Neural cell (in vitro differentiated cells): Measurements from ENCODE around the gene KCNIP3. TPM values are rescaled to one million over a fixed set of nuclear protein-coding genes. Genes with fewer than 3 reads are reported as not detected.

ENCODE experiments used
- H2AFZ ChIP-seq: fragments of 200-600, 300-800 bp; sonication (generic), shearing (Covaris generic); 2 replicates; pipeline ENCODE4 v1.6.0; 2014; ENCODE audit warnings: low read depth, mild to moderate bottlenecking, antibody characterized with exemption, low read length, moderate library complexity
- H3F3A ChIP-seq: fragments of 200-600 bp; shearing (Covaris generic); 2 replicates; pipeline ENCODE4 v1.6.1; 2016; ENCODE audit warnings: mild to moderate bottlenecking, moderate library complexity, mixed read lengths, antibody characterized with exemption, low read length; ENCODE audit not compliant: insufficient read depth, poor library complexity, severe bottlenecking
- H3K27ac ChIP-seq: fragments of 200-600, 300-800 bp; sonication (generic), shearing (Covaris generic); 2 replicates; pipeline ENCODE4 v1.5.1; 2014; ENCODE audit warnings: mild to moderate bottlenecking, low read length, moderate library complexity
- H3K27me3 ChIP-seq: fragments of 300-800, 200-600 bp; sonication (generic), shearing (Covaris generic); 2 replicates; pipeline ENCODE4 v1.6.0; 2014; ENCODE audit warnings: mild to moderate bottlenecking, low read depth, low read length, moderate library complexity; ENCODE audit not compliant: insufficient read depth
- H3K36me3 ChIP-seq: fragments of 300-800, 200-600 bp; sonication (generic), shearing (Covaris generic); 2 replicates; pipeline ENCODE4 v1.5.1; 2014; ENCODE audit warnings: mild to moderate bottlenecking, antibody characterized with exemption, low read length, moderate library complexity; ENCODE audit not compliant: insufficient read depth
- H3K4me2 ChIP-seq: fragments of 300-800, 200-600 bp; sonication (generic), shearing (Covaris generic); 2 replicates; pipeline ENCODE4 v1.6.0; 2014; ENCODE audit warnings: mild to moderate bottlenecking, low read length
- H3K4me3 ChIP-seq: fragments of 300-800, 200-600 bp; sonication (generic), shearing (Covaris generic); 2 replicates; pipeline ENCODE4 v1.5.1; 2014; ENCODE audit warnings: mild to moderate bottlenecking, low read length, moderate library complexity
- H3K79me2 ChIP-seq: fragments of 200-600 bp; shearing (Covaris generic); replicated peaks from 2 replicates; pipeline ENCODE4 v1.6.0; 2014; ENCODE audit warnings: mild to moderate bottlenecking, low read length, moderate library complexity; ENCODE audit not compliant: insufficient read depth
- H3K9ac ChIP-seq: fragments of 300-800, 200-600 bp; sonication (generic), shearing (Covaris generic); 2 replicates; pipeline ENCODE4 v1.6.1; 2016; ENCODE audit warnings: mild to moderate bottlenecking, low read length, mixed read lengths
- H3K9me2 ChIP-seq: fragments of 200-600 bp; shearing (Covaris generic); 2 replicates; pipeline ENCODE4 v1.6.1; 2016; ENCODE audit warnings: mild to moderate bottlenecking, low read length, mixed read lengths; ENCODE audit not compliant: insufficient read depth
- H3K9me3 ChIP-seq: fragments of 200-600, 300-800 bp; sonication (generic), shearing (Covaris generic); 2 replicates; pipeline ENCODE4 v1.6.1; 2016; ENCODE audit warnings: mild to moderate bottlenecking, mixed run types, low read length, moderate library complexity, mixed read lengths
- H4K20me1 ChIP-seq: fragments of 200-600 bp; shearing (Covaris generic); 2 replicates; pipeline ENCODE4 v1.6.1; 2016; ENCODE audit warnings: mild to moderate bottlenecking, mixed run types; ENCODE audit not compliant: insufficient read depth
- EP300 ChIP-seq: fragments of 450-650 bp; conservative IDR thresholded peaks from 2 replicates; pipeline ENCODE4 v1.6.1; 2014; ENCODE audit warnings: antibody characterized with exemption, mild to moderate bottlenecking, moderate library complexity; ENCODE audit not compliant: poor library complexity, severe bottlenecking
- EZH2 ChIP-seq: fragments of 200-600, 300-800 bp; shearing (Covaris generic), sonication (generic); IDR thresholded peaks from 2 replicates; pipeline ENCODE4 v1.6.1; 2014; ENCODE audit warnings: antibody characterized with exemption, low read length, borderline replicate concordance, mild to moderate bottlenecking; ENCODE audit not compliant: insufficient read depth, poor library complexity, severe bottlenecking
- MXI1 ChIP-seq: fragments of 450-650 bp; conservative IDR thresholded peaks from 2 replicates; pipeline ENCODE4 v1.6.1; 2014; ENCODE audit warnings: antibody characterized with exemption, mild to moderate bottlenecking; ENCODE audit not compliant: poor library complexity, severe bottlenecking
- POLR2AphosphoS5 ChIP-seq: IDR thresholded peaks from 2 replicates; pipeline ENCODE4 v1.6.1; 2012
- RAD21 ChIP-seq: fragments of 450-650 bp; conservative IDR thresholded peaks from 2 replicates; pipeline ENCODE4 v1.6.1; 2014; ENCODE audit warnings: antibody characterized with exemption, mild to moderate bottlenecking, moderate library complexity
- SMC3 ChIP-seq: fragments of 450-650 bp; conservative IDR thresholded peaks from 2 replicates; pipeline ENCODE4 v1.6.1; 2014; ENCODE audit warnings: antibody characterized with exemption, mild to moderate bottlenecking, moderate library complexity; ENCODE audit not compliant: poor library complexity
- TAF1 ChIP-seq: IDR thresholded peaks from 2 replicates; pipeline ENCODE4 v1.6.1; 2012; ENCODE audit warnings: low read depth
- polyA plus RNA-seq: library from polyadenylated mRNA; depleted of rRNA; stranded (reverse); fragments of >200 nt; gene quantifications from 2 replicates; pipeline ENCODE4 v1.2.3, GENCODE V29; 2014
- TF ChIP-seq, protein P1 (sequence below): IDR thresholded peaks from 2 replicates; pipeline ENCODE4 v1.6.1; 2012; ENCODE audit warnings: borderline replicate concordance
- TF ChIP-seq, protein P2 (sequence below): fragments of 450-650 bp; IDR thresholded peaks from 2 replicates; pipeline ENCODE4 v1.5.1; 2014; ENCODE audit warnings: antibody characterized with exemption, mild to moderate bottlenecking, moderate library complexity; ENCODE audit not compliant: poor library complexity, severe bottlenecking

The KCNIP3 gene
- polyA plus RNA-seq, 1 donor from 2014 or later, result not detected

DNA sequence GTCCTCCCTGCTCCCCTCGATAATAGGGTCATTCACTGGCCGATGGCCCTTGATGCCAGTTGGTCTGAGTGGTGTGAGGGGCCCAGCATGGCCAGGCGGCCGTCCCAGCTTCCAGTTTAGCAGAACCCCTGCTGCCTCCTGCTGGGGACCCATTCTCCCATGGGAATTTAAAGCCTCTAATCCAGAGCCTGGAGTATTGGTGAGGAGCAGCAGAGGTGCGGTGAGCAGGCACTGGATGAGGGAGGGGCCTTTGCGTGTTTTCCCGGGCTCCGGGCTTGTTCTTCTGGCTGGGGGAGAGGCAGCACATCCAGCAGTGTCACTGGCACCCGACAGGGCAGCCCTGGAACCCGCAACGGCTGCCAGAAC, 17.4 kb downstream of the KCNIP3 start:
- Histone ChIP-seq H3K4me3 (no peak overlapping the region), H3K36me3 (no peaks in the 10 kb centered on the region), H3K27ac (no peak overlapping the region), H3K27me3 (no peaks in the 10 kb centered on the region), H2AFZ (no peak overlapping the region), H4K20me1 (no peaks in the 10 kb centered on the region), H3K9ac (no peak overlapping the region), H3K4me2 (no peak overlapping the region), H3F3A (no peaks in the 10 kb centered on the region), H3K9me2 (no peaks in the 10 kb centered on the region), H3K79me2 (no peaks in the 10 kb centered on the region), H3K9me3 (peaks cover 15% of the 10 kb centered on the region)
- TF ChIP-seq RAD21 (no peak), SMC3 (no peak), EZH2 (no peak), MXI1 (no peak), TAF1 (no peak), POLR2AphosphoS5 (no peak), EP300 (no peak)
- TF ChIP-seq, protein P1, sequence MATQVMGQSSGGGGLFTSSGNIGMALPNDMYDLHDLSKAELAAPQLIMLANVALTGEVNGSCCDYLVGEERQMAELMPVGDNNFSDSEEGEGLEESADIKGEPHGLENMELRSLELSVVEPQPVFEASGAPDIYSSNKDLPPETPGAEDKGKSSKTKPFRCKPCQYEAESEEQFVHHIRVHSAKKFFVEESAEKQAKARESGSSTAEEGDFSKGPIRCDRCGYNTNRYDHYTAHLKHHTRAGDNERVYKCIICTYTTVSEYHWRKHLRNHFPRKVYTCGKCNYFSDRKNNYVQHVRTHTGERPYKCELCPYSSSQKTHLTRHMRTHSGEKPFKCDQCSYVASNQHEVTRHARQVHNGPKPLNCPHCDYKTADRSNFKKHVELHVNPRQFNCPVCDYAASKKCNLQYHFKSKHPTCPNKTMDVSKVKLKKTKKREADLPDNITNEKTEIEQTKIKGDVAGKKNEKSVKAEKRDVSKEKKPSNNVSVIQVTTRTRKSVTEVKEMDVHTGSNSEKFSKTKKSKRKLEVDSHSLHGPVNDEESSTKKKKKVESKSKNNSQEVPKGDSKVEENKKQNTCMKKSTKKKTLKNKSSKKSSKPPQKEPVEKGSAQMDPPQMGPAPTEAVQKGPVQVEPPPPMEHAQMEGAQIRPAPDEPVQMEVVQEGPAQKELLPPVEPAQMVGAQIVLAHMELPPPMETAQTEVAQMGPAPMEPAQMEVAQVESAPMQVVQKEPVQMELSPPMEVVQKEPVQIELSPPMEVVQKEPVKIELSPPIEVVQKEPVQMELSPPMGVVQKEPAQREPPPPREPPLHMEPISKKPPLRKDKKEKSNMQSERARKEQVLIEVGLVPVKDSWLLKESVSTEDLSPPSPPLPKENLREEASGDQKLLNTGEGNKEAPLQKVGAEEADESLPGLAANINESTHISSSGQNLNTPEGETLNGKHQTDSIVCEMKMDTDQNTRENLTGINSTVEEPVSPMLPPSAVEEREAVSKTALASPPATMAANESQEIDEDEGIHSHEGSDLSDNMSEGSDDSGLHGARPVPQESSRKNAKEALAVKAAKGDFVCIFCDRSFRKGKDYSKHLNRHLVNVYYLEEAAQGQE, result no peak
- TF ChIP-seq, protein P2, sequence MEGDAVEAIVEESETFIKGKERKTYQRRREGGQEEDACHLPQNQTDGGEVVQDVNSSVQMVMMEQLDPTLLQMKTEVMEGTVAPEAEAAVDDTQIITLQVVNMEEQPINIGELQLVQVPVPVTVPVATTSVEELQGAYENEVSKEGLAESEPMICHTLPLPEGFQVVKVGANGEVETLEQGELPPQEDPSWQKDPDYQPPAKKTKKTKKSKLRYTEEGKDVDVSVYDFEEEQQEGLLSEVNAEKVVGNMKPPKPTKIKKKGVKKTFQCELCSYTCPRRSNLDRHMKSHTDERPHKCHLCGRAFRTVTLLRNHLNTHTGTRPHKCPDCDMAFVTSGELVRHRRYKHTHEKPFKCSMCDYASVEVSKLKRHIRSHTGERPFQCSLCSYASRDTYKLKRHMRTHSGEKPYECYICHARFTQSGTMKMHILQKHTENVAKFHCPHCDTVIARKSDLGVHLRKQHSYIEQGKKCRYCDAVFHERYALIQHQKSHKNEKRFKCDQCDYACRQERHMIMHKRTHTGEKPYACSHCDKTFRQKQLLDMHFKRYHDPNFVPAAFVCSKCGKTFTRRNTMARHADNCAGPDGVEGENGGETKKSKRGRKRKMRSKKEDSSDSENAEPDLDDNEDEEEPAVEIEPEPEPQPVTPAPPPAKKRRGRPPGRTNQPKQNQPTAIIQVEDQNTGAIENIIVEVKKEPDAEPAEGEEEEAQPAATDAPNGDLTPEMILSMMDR, result no peak

DNA sequence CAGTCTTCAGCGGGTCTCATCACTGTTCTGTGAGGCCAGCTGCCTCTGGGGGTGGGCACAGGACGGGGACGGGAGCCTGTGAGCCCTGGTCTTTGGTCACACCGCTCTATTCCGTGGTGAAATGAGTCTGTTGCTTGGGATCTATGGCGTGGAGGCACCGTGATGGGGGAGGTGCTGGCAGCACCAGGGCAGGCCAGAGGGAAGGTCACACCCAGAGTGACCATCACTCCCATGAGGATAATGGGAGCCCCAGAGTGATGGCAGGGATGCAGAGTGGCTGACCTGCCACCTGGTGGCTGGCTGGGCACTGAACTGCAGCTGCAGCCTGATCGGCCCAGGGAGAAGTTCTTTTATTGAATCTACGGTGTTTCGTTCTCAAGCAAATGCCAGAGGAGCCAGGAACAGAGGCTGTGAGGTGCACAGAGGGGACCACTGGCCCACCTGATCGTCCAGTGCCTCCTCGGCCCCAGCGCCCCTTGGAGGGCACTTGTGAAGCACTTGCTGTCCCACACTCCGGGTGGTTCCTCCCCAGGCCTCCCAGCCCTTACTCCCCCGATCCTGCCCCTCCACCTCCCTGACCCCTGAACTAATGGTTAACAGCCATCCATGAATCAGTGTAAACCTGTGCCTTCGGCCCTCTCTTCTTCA, 17.9 kb downstream of the KCNIP3 start:
- no peaks in the 10 kb centered on the region for H3K27me3 ChIP-seq
- H3K79me2 ChIP-seq, result no peaks in the 10 kb centered on the region
- H2AFZ ChIP-seq, result no peak overlapping the region
- no peaks in the 10 kb centered on the region for H3K36me3 ChIP-seq
- H3F3A ChIP-seq, result no peaks in the 10 kb centered on the region
- no peak overlapping the region for H3K27ac ChIP-seq
- no peak overlapping the region for H3K9ac ChIP-seq
- H4K20me1 ChIP-seq, result no peaks in the 10 kb centered on the region
- H3K4me3 ChIP-seq, result no peak overlapping the region
- no peak for TF ChIP-seq EZH2
- TF ChIP-seq MXI1, result no peak
- TF ChIP-seq EP300, result no peak
- no peak overlapping the region for H3K4me2 ChIP-seq
- H3K9me3 ChIP-seq, result peaks cover 15% of the 10 kb centered on the region
- H3K9me2 ChIP-seq, result no peaks in the 10 kb centered on the region
